HEK293 (cell line): ENCODE data around the gene DMRTA1.

Experiments
- CTCF ChIA-PET: fragments of 350-600 bp; formaldehyde crosslinking; extraction: SDS; loops from one replicate; lab custom pipeline; 2021; ENCODE audit warnings: antibody characterized with exemption; lab: Yijun Ruan, JAX
- POLR2A ChIA-PET: fragments of 300-600 bp; formaldehyde crosslinking; extraction: SDS; loops from one replicate; lab custom pipeline; 2020; ENCODE audit warnings: antibody characterized with exemption, inconsistent platforms; lab: Yijun Ruan, JAX
- H3K27ac ChIP-seq: fragments of 200-500 bp; sonication (Bioruptor generic); 2 replicates; pipeline ENCODE4 v1.5.1; 2014; ENCODE audit warnings: low read depth, low read length, control low read depth, inconsistent platforms; ENCODE audit errors: extremely low read depth
- H3K36me3 ChIP-seq, 2 experiments: fragments of 200-500 bp in 1 of 2; sonication (Bioruptor generic) in 1 of 2; 1 replicate in 1 of 2; 2 replicates in 1 of 2; pipeline ENCODE4 v1.5.1; 2014 to 2017; ENCODE audit warnings: inconsistent platforms in 2 of 2, low read length in 2 of 2; ENCODE audit not compliant: control insufficient read depth in 2 of 2, insufficient read depth in 1 of 2
- H3K4me1 ChIP-seq: fragments of 200-500 bp; sonication (Bioruptor generic); 2 replicates; pipeline ENCODE4 v1.5.1; 2014; ENCODE audit warnings: mild to moderate bottlenecking, low read length, inconsistent platforms; ENCODE audit not compliant: control insufficient read depth, insufficient read depth
- H3K4me3 ChIP-seq: 2 replicates; pipeline ENCODE4 v1.5.1; 2011; ENCODE audit warnings: low read depth, mild to moderate bottlenecking, control low read depth, low read length, moderate library complexity
- H3K9me3 ChIP-seq: fragments of 200-500 bp; sonication (Bioruptor generic); 2 replicates; pipeline ENCODE4 v1.5.1; 2014; ENCODE audit warnings: low read depth, low read length, inconsistent platforms; ENCODE audit not compliant: control insufficient read depth, insufficient read depth
- EGR2 ChIP-seq: fragments of 450-650 bp; formaldehyde crosslinking; IDR thresholded peaks from 2 replicates; pipeline ENCODE4 v1.5.1; 2016; ENCODE audit warnings: low read depth, missing biosample characterization, missing genetic modification characterization
- GLIS1 ChIP-seq: fragments of 450-650 bp; formaldehyde crosslinking; IDR thresholded peaks from 2 replicates; pipeline ENCODE4 v1.5.1; 2016; ENCODE audit warnings: missing biosample characterization, missing genetic modification characterization
- GLIS2 ChIP-seq: fragments of 450-650 bp; formaldehyde crosslinking; IDR thresholded peaks from 2 replicates; pipeline ENCODE4 v1.5.1; 2016; ENCODE audit warnings: missing biosample characterization, missing genetic modification characterization
- HOXA7 ChIP-seq: sonication (generic); formaldehyde crosslinking; IDR thresholded peaks from 2 replicates; pipeline ENCODE4 v1.8.1; 2022; ENCODE audit warnings: missing genetic modification reagents, borderline replicate concordance
- KLF7 ChIP-seq: fragments of 450-650 bp; formaldehyde crosslinking; IDR thresholded peaks from 2 replicates; pipeline ENCODE4 v1.5.1; 2016; ENCODE audit warnings: missing biosample characterization, missing genetic modification characterization, borderline replicate concordance
- KLF9 ChIP-seq: fragments of 450-650 bp; formaldehyde crosslinking; IDR thresholded peaks from 2 replicates; pipeline ENCODE4 v1.5.1; 2016; ENCODE audit warnings: missing biosample characterization, missing genetic modification characterization, low read depth
- OVOL3 ChIP-seq: fragments of 450-650 bp; formaldehyde crosslinking; IDR thresholded peaks from 2 replicates; pipeline ENCODE4 v1.5.1; 2016; ENCODE audit warnings: missing biosample characterization, missing genetic modification characterization
- PATZ1 ChIP-seq: fragments of 450-650 bp; formaldehyde crosslinking; IDR thresholded peaks from 2 replicates; pipeline ENCODE4 v1.5.1; 2016; ENCODE audit warnings: missing biosample characterization, missing genetic modification characterization
- PRDM2 ChIP-seq: fragments of 450-650 bp; formaldehyde crosslinking; IDR thresholded peaks from 2 replicates; pipeline ENCODE4 v1.5.1; 2016; ENCODE audit warnings: missing biosample characterization, missing genetic modification characterization, borderline replicate concordance
- SP2 ChIP-seq: fragments of 450-650 bp; formaldehyde crosslinking; IDR thresholded peaks from 2 replicates; pipeline ENCODE4 v1.5.1; 2016; ENCODE audit warnings: missing biosample characterization, missing genetic modification characterization
- SP3 ChIP-seq: fragments of 450-650 bp; formaldehyde crosslinking; IDR thresholded peaks from 2 replicates; pipeline ENCODE4 v1.5.1; 2016; ENCODE audit warnings: missing biosample characterization, missing genetic modification characterization
- SP7 ChIP-seq: fragments of 450-650 bp; formaldehyde crosslinking; IDR thresholded peaks from 2 replicates; pipeline ENCODE4 v1.5.1; 2016; ENCODE audit warnings: missing biosample characterization, missing genetic modification characterization
- ZFHX2 ChIP-seq: fragments of 450-650 bp; formaldehyde crosslinking; conservative IDR thresholded peaks from 2 replicates; pipeline ENCODE4 v1.5.1; 2016; ENCODE audit warnings: missing biosample characterization, missing genetic modification characterization
- ZIC2 ChIP-seq: fragments of 450-650 bp; formaldehyde crosslinking; IDR thresholded peaks from 2 replicates; pipeline ENCODE4 v1.5.1; 2016; ENCODE audit warnings: missing biosample characterization, missing genetic modification characterization
- ZNF335 ChIP-seq: fragments of 450-650 bp; formaldehyde crosslinking; conservative IDR thresholded peaks from 2 replicates; pipeline ENCODE4 v1.5.1; 2016; ENCODE audit warnings: missing biosample characterization, missing genetic modification characterization
- ZNF341 ChIP-seq: fragments of 450-650 bp; formaldehyde crosslinking; IDR thresholded peaks from 2 replicates; pipeline ENCODE4; 2016; ENCODE audit warnings: low read depth, missing biosample characterization, missing genetic modification characterization
- ZNF366 ChIP-seq: fragments of 450-650 bp; formaldehyde crosslinking; conservative IDR thresholded peaks from 2 replicates; pipeline ENCODE4 v1.5.1; 2016; ENCODE audit warnings: missing biosample characterization, missing genetic modification characterization
- ZNF518A ChIP-seq: fragments of 450-650 bp; formaldehyde crosslinking; conservative IDR thresholded peaks from 2 replicates; pipeline ENCODE4 v1.5.1; 2016; ENCODE audit warnings: low read depth, missing biosample characterization, missing genetic modification characterization
- ZNF521 ChIP-seq: fragments of 450-650 bp; formaldehyde crosslinking; IDR thresholded peaks from 2 replicates; pipeline ENCODE4 v1.5.1; 2017; ENCODE audit warnings: missing biosample characterization, mild to moderate bottlenecking, missing genetic modification characterization
- ZNF623 ChIP-seq: fragments of 450-650 bp; formaldehyde crosslinking; IDR thresholded peaks from 2 replicates; pipeline ENCODE4 v1.5.1; 2016; ENCODE audit warnings: missing biosample characterization, missing genetic modification characterization
- ZNF707 ChIP-seq: fragments of 450-650 bp; formaldehyde crosslinking; IDR thresholded peaks from 2 replicates; pipeline ENCODE4 v1.5.1; 2016; ENCODE audit warnings: missing biosample characterization, missing genetic modification characterization
- ZNF76 ChIP-seq: fragments of 450-650 bp; formaldehyde crosslinking; IDR thresholded peaks from 2 replicates; pipeline ENCODE4; 2016; ENCODE audit warnings: low read depth, missing biosample characterization, missing genetic modification characterization, borderline replicate concordance
- ZNF830 ChIP-seq: fragments of 450-650 bp; IDR thresholded peaks from 2 replicates; pipeline ENCODE4 v1.5.0; 2018; ENCODE audit warnings: missing biosample characterization, missing genetic modification characterization, low read depth, mild to moderate bottlenecking, moderate library complexity
- ZXDB ChIP-seq: fragments of 450-650 bp; formaldehyde crosslinking; IDR thresholded peaks from 2 replicates; pipeline ENCODE4 v1.5.1; 2016; ENCODE audit warnings: missing biosample characterization, missing genetic modification characterization

The DMRTA1 gene

GRCh38 chr9:22446589-22446949 lies at the start of gene DMRTA1:
DMRTA1 (plus strand) TSS chr9:22446824; CDS start chr9:22447066, 242 bp downstream.
- H3K4me3 ChIP-seq: peak within 1 kb of the TSS; percentile 98
- no peaks in the 10 kb centered on the region for H3K36me3 ChIP-seq
- TF ChIP-seq ZIC2 (tag by site-specific recombination) (peak; percentile 5; the same call in 1 of the 2 replicates), ZNF341 (peak; percentile 47), OVOL3 (no peak), SP7 (tag by site-specific recombination) (0 out of 2 replicates have a peak, but pooled peaks have one; percentile 10), PATZ1 (tag by site-specific recombination) (peak; percentile 28; the same call in 1 of the 2 replicates), ZNF76 (tag by site-specific recombination) (no peak), ZNF521 (tag by site-specific recombination) (no peak), ZFHX2 (tag by site-specific recombination) (peak; percentile 35; the same call in 1 of the 2 replicates), SP3 (tag by site-specific recombination) (peak; percentile 67; the same call in 1 of the 2 replicates), ZNF335 (tag by site-specific recombination) (peak; percentile 73), GLIS2 (tag by site-specific recombination) (peak; percentile 60), GLIS1 (tag by site-specific recombination) (peak; percentile 25; the same call in 1 of the 2 replicates), EGR2 (tag by site-specific recombination) (peak; percentile 28), ZNF707 (tag by site-specific recombination) (no peak), SP2 (tag by site-specific recombination) (peak; percentile 70), KLF9 (tag by site-specific recombination) (peak; percentile 46; the same call in 1 of the 2 replicates), ZXDB (0 out of 2 replicates have a peak, but pooled peaks have one; percentile 23), KLF7 (tag by site-specific recombination) (no peak)
- peak within 1 kb of the TSS; percentile 60 for H3K27ac ChIP-seq
- H3K4me1 ChIP-seq: no peaks in the 10 kb centered on the region
- no peaks in the 10 kb centered on the region for H3K9me3 ChIP-seq
- CTCF ChIA-PET: interaction anchor here (0.7 to 2.1 kb wide), 2 partner anchors 139 to 141 kb away, joined by 3 to 9 read pairs; no protein-coding TSS in a partner anchor
- POLR2A ChIA-PET: interaction anchor here (1.1 kb wide), 1 partner anchor 13 kb away, joined by 3 read pairs; no protein-coding TSS in a partner anchor

GRCh38 chr9:22401671-22402070 lies 45.0 kb upstream of the DMRTA1 start:
- ChIA-PET CTCF (no interaction called here), POLR2A (no interaction called here)
- Histone ChIP-seq H3K4me1 (no peaks in the 10 kb centered on the region), H3K27ac (no peak overlapping the region), H3K4me3 (no peak overlapping the region), H3K36me3 (no peaks in the 10 kb centered on the region), H3K9me3 (no peaks in the 10 kb centered on the region)
- TF ChIP-seq PRDM2 (tag by site-specific recombination) (no peak), ZNF366 (tag by site-specific recombination) (no peak), ZNF830 (tag by site-specific recombination) (no peak), HOXA7 (CRISPR knock-in tag) (no peak), GLIS1 (tag by site-specific recombination) (no peak), ZXDB (no peak), ZNF518A (tag by site-specific recombination) (no peak), ZNF623 (tag by site-specific recombination) (no peak)
